ENCODE results near the gene MMP24OS. TPM values are rescaled to one million over a fixed set of nuclear protein-coding genes. Genes with fewer than 3 reads are reported as not detected.

MMP24OS gene
- total RNA-seq, 6 donors from 2014 or later: 27.8 to 145 (median 42.6) TPM

GRCh38 chr20:35276408-35276807 lies 1.5 kb downstream of the MMP24OS start:
- DNase-seq (no peak), ATAC-seq (ENCODE audit: low FRiP score in 2 of 2) (no peak)
- peak overlapping the region; percentile 96 to 99 (median 98) for H3K27ac ChIP-seq
- TF ChIP-seq CTCF (IDR thresholded peaks at IDR 0.05) (no peak), EP300 (IDR thresholded peaks at IDR 0.05) (no peak), POLR2A (IDR thresholded peaks at IDR 0.05) (no peak), POLR2AphosphoS5 (IDR thresholded peaks at IDR 0.05) (no peak)
- no peaks in the 10 kb centered on the region for H3K27me3 ChIP-seq
- H3K4me3 ChIP-seq: peak overlapping the region in 2 of 4 donors; percentile 84 to 92
- WGBS, 2 donors: 91 to 93% methylated on average over 6 of the region's 6 CpGs
- H3K9me3 ChIP-seq: no peaks in the 10 kb centered on the region
- H3K36me3 ChIP-seq: peaks cover 5 to 71% (median 39%) of the 10 kb centered on the region in 4 donors
- H3K4me1 ChIP-seq: peaks cover 18 to 31% (median 21%) of the 10 kb centered on the region in 4 donors

- WGBS, 2 donors: 94 to 97% methylated on average over 7 to 9 of the region's 12 CpGs
- peak overlapping the region in 1 of 4 donors; percentile 98 for H3K27ac ChIP-seq
- H3K4me3 ChIP-seq: no peak overlapping the region
- DNase-seq (no peak), ATAC-seq (ENCODE audit: low FRiP score in 2 of 2) (no peak)
- no peaks in the 10 kb centered on the region for H3K9me3 ChIP-seq
- H3K4me1 ChIP-seq: peaks cover 18 to 31% (median 21%) of the 10 kb centered on the region in 4 donors
- no peaks in the 10 kb centered on the region for H3K27me3 ChIP-seq
- H3K36me3 ChIP-seq: peaks cover 5 to 76% (median 43%) of the 10 kb centered on the region in 4 donors
- TF ChIP-seq POLR2AphosphoS5 (IDR thresholded peaks at IDR 0.05): no peak
- no peak for TF ChIP-seq CTCF (IDR thresholded peaks at IDR 0.05)
- TF ChIP-seq EP300 (IDR thresholded peaks at IDR 0.05): no peak
- TF ChIP-seq POLR2A (IDR thresholded peaks at IDR 0.05): no peak
These were observed 2.1 kb downstream of the MMP24OS start for GRCh38 chr20:35275741-35276251.

GRCh38 chr20:35274172-35275092 lies 3.5 kb downstream of the MMP24OS start:
- Histone ChIP-seq H3K36me3 (peaks cover 2 to 76% (median 41%) of the 10 kb centered on the region in 4 donors), H3K4me3 (no peak overlapping the region), H3K27ac (peak overlapping the region in 1 of 4 donors; percentile 19), H3K9me3 (no peaks in the 10 kb centered on the region), H3K4me1 (peaks cover 18 to 32% (median 21%) of the 10 kb centered on the region in 4 donors), H3K27me3 (no peaks in the 10 kb centered on the region)
- TF ChIP-seq CTCF (IDR thresholded peaks at IDR 0.05) (no peak), POLR2A (IDR thresholded peaks at IDR 0.05) (no peak), POLR2AphosphoS5 (IDR thresholded peaks at IDR 0.05) (no peak), EP300 (IDR thresholded peaks at IDR 0.05) (no peak)
- DNase-seq (peak in 1 of 2 donors; percentile 82), ATAC-seq (ENCODE audit: low FRiP score in 2 of 2) (no peak)
- WGBS, 2 donors: 91 to 98% methylated on average over 12 to 20 of the region's 24 CpGs

- DNase-seq: no peak
- TF ChIP-seq CTCF (IDR thresholded peaks at IDR 0.05): no peak
- TF ChIP-seq POLR2A (IDR thresholded peaks at IDR 0.05): no peak
- no peak for TF ChIP-seq POLR2AphosphoS5 (IDR thresholded peaks at IDR 0.05)
- no peak for TF ChIP-seq EP300 (IDR thresholded peaks at IDR 0.05)
- Histone ChIP-seq H3K27me3 (no peaks in the 10 kb centered on the region), H3K27ac (no peak overlapping the region), H3K4me1 (peaks cover 18 to 38% (median 23%) of the 10 kb centered on the region in 4 donors), H3K9me3 (no peaks in the 10 kb centered on the region), H3K4me3 (no peak overlapping the region), H3K36me3 (peaks cover 0 to 74% (median 33%) of the 10 kb centered on the region in 4 donors)
- WGBS, 2 donors: 79 to 89% methylated on average over 7 to 13 of the region's 13 CpGs
- ATAC-seq (ENCODE audit: low FRiP score in 2 of 2): no peak
These were observed 4.3 kb downstream of the MMP24OS start for GRCh38 chr20:35273449-35274171.
